ENCODE data around the gene OSGEP.

- TF ChIP-seq CTCF (IDR thresholded peaks at IDR 0.05), result no peak
- no peak for TF ChIP-seq POLR2A (IDR thresholded peaks at IDR 0.05)
Observed at GRCh38 chr14:20460458-20461224, 6.0 kb upstream of the OSGEP start.
